Inferior parietal cortex (tissue), 1 donor: Measurements from ENCODE around the gene CYP4A22.
"Not testable (repeated sequence)": the region's sequence is repeated elsewhere in the genome, so short reads cannot be mapped to it uniquely, and the experiment has no call there.

Source experiments
- DNase-seq: peaks from one replicate; pipeline ENCODE4 v3.0.0-alpha.2; 2016; ENCODE audit errors: extremely low spot score

CYP4A22 gene

GRCh38 chr1:47156457-47156856, 19.2 kb downstream of the CYP4A22 start:
- DNase-seq, result not testable (repeated sequence)

DNA sequence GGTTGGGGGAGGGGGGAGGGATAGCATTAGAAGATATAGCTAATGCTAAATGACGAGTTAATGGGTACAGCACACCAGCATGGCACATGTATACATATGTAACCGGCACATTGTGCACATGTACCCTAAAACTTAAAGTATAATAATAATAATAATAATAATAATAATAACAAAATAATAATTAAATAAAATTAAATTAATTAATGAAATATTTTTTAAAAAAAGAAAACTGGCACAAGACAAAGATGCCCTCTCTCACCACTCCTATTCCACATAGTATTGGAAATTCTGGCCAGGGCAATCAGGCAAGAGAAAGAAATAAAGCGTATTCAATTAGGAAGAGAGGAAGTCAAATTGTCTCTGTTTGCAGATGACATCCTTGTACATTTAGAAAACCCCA, 20.7 kb downstream of the CYP4A22 start:
- DNase-seq, result not testable (repeated sequence)

DNA sequence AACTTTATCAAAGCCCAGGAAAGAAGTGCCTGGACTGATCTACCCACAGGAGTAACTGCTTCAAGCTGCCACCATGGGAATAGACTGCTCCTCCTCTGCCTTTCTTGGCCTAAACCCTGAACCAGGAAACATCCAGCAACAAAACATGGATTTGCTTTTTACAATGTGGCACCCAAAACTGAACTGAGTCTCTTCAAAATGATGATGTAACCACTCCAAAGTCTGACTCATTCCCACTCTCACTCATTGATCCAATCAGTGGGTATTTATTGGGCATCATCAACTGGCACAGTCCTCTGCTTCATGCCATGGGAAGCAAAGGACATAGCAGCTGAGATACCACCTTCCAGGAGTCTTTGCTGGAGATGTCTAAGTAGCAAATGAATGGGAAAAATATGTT, 23.5 kb downstream of the CYP4A22 start:
- DNase-seq, result no peak

DNA sequence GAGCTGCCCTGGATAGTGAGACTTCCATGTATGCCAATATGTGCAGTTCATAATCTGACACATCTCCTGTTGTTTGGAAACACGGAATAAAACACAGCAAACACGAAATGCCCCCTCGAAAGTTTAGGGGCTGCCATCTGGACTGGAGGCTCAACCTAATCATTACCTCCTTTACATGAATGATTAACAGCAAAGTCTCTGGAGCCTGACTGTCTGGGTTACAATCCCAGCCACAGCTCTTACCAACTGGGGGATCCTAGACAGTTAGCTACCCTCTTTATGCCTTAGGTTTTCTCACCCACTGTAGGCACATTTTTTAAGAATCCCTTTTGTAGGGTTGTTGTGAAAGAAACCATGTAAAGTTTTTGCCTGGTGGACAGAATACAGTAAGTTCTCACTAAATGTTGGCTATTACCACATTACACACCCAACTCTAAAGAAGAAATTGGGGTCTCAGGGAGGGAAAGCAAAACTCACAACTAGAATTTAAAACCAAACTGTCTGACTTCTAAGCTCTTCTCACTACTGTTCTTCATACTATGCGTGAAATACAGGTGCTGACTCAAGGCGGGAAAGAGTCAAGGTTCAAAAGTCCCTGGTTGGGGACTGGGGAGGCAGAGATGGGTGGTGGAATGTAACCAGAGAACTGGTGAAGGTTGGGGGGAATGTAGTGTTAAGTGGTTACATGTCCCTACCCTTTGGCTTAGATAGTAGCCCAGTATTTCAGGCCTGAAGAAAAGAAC, 24.2 kb downstream of the CYP4A22 start:
- no peak for DNase-seq

DNA sequence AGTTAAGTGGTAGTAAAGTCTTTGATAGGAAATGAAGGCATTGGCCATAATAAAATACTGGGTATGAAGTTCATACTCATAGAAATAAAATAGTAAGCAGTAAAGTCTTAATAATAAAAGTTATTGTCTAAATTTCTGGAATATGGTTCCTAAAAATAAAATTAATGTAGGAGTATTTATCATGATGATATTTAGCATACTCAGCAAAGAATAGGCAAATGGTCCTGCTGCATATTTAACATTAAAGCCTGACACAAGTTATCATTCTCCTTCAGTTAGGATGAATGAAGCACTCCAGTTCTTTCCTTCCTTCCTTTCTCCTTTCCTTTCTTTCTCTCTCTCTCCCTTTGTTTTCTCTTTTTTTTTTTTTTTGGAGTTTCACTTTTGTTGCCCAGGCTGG, 27.3 kb downstream of the CYP4A22 start:
- DNase-seq, result no peak

- DNase-seq, result no peak
Measured at GRCh38 chr1:47172782-47173181, 35.5 kb downstream of the CYP4A22 start.

DNA sequence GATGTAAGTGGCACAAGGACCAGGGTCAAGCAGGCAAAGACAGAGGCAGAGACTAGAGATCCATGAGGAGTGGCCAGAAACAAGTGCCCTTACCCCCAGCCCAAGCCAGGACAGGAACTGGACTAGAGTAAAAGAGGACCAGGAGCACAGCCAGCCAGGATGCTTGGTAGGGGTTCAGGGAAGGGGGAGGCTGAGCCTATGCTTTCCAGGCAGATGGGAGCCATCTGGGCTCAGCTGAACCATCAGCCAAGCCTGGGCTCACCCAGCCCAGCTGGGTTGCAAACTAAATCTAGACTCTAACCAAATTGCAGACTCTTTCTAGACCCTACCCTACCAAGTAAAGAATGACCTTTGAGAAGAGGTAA, 37.4 kb downstream of the CYP4A22 start:
- DNase-seq, result no peak

- DNase-seq, result peak; percentile 78
Measured at GRCh38 chr1:47175227-47175934, 38.1 kb downstream of the CYP4A22 start.

- DNase-seq, result peak; percentile 39
Measured at GRCh38 chr1:47178020-47178419, 40.8 kb downstream of the CYP4A22 start.

GRCh38 chr1:47178654-47179016, 41.4 kb downstream of the CYP4A22 start:
- no peak for DNase-seq

GRCh38 chr1:47179017-47179987, 42.1 kb downstream of the CYP4A22 start:
- DNase-seq, result peak; percentile 89

GRCh38 chr1:47179988-47180563, 42.8 kb downstream of the CYP4A22 start:
- DNase-seq, result no peak

- DNase-seq, result no peak
Measured at GRCh38 chr1:47180603-47181094, 43.4 kb downstream of the CYP4A22 start.

DNA sequence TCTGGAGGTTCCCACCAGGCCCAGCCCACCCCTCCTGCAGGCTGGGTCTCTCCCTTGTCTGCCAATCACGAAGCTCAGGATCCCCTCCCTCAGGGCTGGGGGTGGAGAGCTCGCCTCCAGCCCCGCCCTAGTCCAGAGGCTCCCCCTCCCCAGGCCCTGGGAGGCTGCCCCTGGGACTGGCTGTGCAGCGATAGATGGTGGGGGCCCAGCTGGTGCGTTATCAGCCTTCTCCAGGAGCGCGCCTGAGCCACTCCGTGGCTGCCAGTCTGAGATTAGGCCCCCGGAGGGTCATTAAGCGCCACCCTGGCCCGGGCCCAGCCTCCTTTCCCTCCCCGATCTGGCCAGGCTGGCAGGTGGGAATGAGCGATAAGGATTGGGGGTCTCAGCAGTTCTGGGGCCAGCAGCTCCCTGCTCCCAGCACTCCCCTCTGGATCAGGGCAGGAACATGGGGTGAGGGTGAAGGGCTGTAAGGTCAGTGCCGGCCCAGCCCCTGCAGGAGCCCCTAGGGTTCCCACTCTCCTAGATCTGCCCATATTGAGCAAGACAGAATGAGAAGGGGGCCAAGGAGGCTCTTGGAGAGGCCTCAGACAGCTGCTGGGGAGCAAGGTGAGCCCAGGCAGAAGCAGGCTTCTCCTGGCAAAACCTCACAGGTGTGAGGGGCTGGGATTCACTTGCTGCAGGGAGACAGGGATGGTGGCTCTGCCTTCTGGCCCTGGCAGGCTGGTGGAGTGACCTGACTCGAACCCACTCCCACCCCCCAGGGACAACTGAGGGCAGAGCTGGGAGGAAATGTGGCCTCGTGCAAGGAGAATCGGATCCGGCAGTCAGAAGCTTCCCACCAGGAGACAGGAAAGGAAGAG, 44.1 kb downstream of the CYP4A22 start:
- peak; percentile 53 for DNase-seq

- no peak for DNase-seq
Measured at GRCh38 chr1:47181955-47182675, 44.9 kb downstream of the CYP4A22 start.

DNA sequence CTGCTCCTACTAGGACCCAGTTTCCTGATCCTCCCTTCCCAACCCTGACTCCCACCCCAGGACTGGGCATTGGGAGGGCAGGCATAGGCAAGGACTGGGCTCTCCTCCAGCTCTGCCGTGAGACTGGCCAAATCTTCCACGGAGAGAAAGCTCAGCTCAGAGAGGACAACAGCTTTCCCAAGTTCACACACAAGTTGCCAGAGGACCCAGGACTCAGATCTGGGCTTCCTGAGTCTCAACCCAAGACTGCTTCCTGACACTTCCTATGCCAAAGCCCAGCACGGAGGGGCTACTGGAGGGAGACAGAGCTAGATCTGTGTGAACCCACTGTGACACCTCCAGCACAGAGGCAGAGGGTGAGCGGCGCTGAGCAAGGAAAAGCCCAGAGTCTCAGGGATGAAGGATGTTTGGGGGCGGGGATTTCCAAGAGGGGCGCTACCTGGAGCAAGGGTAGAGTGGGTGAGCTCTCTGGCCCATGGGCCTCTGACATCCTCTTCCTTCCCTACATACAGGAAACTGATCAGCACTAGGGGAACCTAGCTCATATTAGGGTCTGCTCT, 45.5 kb downstream of the CYP4A22 start:
- no peak for DNase-seq

- DNase-seq, result no peak
Measured at GRCh38 chr1:47183308-47184089, 46.3 kb downstream of the CYP4A22 start.

- no peak for DNase-seq
Measured at GRCh38 chr1:47184090-47184821, 47.0 kb downstream of the CYP4A22 start.
